GM21717 (cell line): ENCODE measurements around the gene CGB1.
"Not testable (repeated sequence)": the region's sequence is repeated elsewhere in the genome, so short reads cannot be mapped to it uniquely, and the experiment has no call there.

Experiments used
- ATAC-seq: cut with Tn5 transposase; IDR thresholded peaks from one replicate; pipeline ENCODE4 v1.9.1; 2021; ENCODE audit warnings: mild to moderate bottlenecking, moderate library complexity; ENCODE audit not compliant: unreplicated experiment

CGB1 gene

DNA sequence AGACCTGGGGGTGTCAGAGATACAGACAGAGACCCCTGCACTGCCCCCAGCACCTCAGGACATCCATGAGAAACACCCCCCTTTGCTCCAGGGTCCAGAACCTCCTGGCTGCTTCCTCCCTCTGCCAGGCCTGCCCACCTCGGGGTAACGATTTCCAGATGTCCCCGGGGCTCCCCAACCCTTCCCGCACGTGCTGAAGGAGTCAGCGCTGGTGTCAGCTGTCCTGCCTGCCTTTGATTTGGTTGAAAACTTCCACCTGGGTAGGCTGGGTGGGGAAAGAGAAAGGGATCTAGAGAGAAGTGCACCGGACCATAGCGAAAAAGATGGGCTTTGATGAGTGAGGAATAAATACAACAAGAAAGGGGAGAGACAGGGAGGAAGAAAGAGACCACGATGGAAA lies 22.4 kb upstream of the CGB1 start:
- ATAC-seq = no peak

DNA sequence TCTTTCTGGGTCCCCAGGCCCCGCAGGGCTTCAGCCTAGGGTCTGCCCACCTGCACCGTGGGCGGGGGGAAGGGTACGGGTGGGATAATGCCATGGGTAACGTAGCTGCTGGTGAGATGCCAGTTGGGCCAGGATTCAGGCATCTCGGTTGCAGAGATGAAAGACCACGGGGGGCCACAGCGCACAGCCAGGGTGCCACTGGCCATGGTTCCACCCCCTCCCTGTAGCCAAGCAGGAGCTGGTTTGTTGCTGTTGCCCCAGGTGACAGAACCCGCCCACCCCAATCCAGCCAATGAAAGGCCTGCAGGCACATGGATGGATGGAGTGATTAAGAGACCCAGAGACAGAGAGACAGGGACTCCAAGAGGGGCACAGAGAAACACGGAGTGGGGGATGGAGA lies 21.9 kb upstream of the CGB1 start:
- ATAC-seq = no peak

DNA sequence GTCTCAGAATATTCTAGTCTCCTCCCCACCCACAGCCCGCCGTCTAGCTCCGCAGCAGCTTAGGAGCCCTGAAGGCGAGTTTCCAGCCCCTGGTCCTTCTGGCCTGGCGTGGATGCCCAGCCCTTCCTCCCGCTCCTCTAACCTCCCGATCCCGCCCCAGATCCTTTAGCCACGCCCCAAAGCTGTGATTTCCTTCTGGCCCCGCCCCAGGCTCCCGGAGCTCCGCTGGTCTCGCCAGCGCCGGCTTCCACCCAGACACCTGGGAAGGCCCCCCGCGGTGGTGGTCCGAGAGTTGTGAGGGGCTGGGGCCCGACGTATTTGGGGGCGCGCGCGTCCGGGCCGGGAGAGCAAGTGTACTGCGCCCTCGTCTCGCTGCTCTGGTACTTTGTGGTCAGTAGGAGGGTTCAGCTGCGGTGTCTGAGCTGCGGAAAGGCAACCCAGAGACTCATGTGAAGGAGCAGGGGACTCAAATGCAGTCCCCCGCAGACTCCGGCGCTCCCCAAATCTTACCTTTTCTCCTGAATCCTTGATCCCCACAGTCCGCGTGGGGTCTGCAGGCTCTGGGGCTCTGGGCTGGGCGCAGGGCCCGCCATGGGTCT lies 21.0 kb upstream of the CGB1 start, which contains the start of gene CGB7:
CGB7 (minus strand) TSS at position 114 of the 599 bp plus-strand sequence. CDS start 2,374 bp downstream, outside the sequence.
- no peak for ATAC-seq

DNA sequence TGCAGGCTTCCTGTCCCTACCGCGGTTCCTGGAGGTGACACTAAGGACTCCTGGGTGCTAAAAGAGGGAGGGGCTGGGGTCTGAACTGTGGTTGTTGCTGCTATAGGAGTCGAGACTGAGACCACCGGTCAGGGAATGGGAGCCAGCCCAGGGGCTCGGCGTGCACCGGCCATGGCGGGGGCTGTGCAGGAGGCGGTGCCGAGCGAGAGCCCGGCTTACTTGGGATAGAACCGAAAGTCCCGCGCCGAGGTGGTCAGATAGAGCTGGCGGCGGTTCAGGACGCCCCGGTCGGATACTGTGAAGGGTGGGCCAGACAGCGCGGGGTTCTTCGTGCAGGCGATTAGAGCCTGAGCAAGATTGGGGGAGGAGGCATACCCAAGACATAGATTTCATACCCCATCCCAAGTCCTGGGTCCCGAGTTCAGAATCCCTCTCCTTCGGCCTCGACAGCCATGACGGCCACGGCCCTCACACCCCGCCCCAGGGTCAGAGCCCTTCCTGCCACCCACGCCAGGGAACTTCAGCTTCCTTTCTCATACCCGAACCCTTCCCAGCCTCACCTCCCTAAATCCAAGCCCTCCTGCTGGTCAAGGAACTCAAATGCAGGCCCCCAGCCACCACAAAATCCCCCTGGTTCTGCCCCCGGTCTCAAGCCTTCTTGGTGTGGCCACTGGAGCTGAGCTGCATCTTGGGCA lies 20.4 kb upstream of the CGB1 start:
- ATAC-seq = not testable (repeated sequence)

GRCh38 chr19:49056101-49056901 lies 19.6 kb upstream of the CGB1 start:
- ATAC-seq = no peak

DNA sequence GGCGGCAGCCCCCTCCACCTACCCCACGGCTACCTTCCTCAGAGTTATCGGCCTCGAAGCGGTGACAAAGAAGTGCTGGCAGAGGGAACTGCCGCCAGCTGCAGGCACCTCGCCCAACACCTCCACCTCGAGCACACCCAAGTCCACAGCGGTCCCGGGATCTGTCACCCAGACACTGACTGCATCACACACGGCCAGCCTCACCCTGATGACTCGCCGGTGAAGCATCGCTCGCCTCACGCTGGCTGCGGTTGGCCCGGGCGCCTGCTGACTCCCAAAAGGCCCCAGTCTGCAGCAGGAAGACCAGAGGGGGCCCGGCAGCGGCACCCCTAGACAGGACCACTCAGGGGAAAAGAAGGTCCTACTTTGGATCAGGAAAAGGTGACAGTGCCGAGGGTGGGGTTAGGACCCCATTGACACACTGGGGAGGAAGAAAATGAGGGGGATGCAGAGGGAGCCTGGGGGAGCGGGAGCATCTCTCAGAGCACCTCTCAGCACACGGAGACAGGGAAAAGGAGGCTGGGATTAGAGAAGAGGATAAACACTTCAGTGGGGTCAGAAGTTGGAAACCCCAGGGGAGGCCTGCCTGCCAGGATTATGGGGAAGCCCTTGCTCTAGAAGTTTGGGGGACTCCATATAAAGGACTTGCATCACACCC lies 13.8 kb upstream of the CGB1 start:
- not testable (repeated sequence) for ATAC-seq

GRCh38 chr19:49049834-49050233 lies 13.1 kb upstream of the CGB1 start:
- not testable (repeated sequence) for ATAC-seq

- ATAC-seq = not testable (repeated sequence)
Measured at GRCh38 chr19:49049011-49049410, 12.3 kb upstream of the CGB1 start, which contains the start of gene CGB8. Gene CGB8 (minus strand): TSS chr19:49049111. CDS start chr19:49048739, 372 bp downstream.

DNA sequence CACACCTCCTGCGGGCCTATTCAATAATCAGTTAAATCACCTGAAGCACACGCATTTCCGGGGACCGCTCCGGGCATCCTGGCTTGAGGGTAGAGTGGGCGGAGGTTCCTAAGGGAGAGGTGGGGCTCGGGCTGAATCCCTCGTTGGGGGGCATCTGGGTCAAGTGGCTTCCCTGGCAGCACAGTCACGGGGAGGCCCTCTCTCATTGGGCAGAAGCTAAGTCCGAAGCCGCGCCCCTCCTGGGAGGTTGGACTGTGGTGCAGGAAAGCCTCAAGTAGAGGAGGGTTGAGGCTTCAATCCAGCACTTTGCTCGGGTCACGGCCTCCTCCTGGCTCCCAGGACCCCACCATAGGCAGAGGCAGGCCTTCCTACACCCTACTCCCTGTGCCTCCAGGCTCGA lies 6.9 kb upstream of the CGB1 start, which contains the start of gene CGB5:
CGB5 (plus strand) TSS at position 301 of the 400 bp plus-strand sequence. CDS start 362 bp downstream, outside the sequence.
- ATAC-seq = not testable (repeated sequence)

DNA sequence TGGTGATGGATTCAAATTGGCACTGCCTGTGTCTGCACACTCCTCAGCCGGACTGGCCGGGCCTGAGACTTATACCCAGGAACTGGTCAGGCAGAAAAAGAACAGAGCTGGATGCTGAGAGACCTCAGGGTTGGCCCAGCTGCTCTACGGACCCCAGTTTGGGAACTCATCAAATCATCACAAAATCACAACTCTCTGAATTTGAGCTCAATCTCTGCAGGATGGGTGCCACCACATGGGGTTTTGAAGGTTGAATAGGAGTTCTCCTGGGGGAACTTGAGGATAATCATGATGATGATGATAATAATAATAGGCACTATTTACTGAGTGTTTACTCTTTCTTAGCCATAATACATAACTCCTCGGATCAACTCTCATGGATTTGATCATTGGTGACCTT lies 6.0 kb upstream of the CGB1 start:
- not testable (repeated sequence) for ATAC-seq

DNA sequence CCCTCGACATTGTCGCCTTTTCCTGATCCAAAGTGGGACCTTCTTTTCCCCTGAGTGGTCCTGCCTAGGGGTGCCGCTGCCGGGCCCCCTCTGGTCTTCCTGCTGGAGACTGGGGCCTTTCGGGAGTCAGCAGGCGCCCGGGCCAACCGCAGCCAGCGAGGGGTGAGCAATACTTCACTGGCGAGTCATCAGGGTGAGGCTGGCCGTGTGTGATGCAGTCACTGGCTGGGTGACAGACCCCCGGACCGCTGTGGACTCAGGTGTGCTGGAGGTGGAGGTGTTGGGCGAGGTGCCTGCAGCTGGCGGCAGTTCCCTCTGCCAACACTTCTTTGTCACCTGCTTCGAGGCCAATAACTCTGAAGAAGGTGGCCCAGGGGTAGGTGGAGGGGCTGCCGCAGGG lies 5.5 kb upstream of the CGB1 start:
- no peak for ATAC-seq

- not testable (repeated sequence) for ATAC-seq
Measured at GRCh38 chr19:49039736-49040135, 3.0 kb upstream of the CGB1 start.

GRCh38 chr19:49038557-49039276 lies 2.0 kb upstream of the CGB1 start:
- ATAC-seq = not testable (repeated sequence)

DNA sequence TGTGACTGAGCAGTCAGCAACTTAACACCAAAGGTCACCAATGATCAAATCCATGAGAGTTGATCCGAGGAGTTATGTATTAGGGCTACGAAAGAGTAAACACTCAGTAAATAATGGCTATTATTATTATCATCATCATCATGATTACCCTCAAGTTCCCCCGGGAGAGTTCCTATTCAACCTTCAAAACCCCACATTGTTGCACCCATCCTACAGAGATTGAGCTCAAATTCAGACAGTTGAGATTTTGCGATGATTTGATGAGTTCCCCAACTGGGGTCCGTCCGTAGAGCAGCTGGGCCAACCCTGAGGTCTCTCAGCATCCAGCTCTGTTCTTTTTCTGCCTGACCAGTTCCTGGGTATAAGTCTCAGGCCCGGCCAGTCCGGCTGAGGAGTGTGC lies 1.4 kb upstream of the CGB1 start:
- ATAC-seq = not testable (repeated sequence)

DNA sequence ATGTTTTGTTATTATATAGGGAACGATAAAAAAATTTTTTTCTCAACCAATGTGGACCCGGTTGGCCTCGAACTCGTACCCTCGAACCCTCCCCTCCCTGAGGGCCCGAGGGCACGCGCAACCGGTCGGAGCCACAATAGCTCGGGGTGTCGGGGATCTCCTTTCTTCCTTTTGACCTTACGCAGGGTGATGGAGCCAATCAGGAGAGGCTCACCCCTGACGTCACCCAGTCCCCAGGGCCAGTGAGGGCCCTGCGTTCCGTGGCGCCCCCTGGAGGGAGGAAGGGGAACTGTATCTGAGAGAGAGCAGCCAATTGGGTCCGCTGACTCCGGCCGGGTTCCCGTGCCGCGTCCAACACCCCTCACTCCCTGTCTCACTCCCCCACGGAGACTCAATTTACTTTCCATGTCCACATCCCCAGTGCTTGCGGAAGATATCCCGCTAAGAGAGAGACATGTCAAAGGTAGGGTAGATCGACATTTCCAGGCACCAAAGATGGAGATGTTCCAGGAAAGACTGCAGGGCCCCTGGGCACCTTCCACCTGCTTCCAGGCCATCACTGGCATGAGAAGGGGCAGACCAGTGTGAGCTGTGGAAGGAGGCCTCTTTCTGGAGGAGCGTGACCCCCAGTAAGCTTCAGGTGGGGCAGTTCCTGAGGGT lies 4.9 kb downstream of the CGB1 start, which contains the start of gene CGB2:
CGB2 (plus strand) TSS at position 249 of the 660 bp plus-strand sequence; CDS start at position 455, 206 bp downstream.
- not testable (repeated sequence) for ATAC-seq

DNA sequence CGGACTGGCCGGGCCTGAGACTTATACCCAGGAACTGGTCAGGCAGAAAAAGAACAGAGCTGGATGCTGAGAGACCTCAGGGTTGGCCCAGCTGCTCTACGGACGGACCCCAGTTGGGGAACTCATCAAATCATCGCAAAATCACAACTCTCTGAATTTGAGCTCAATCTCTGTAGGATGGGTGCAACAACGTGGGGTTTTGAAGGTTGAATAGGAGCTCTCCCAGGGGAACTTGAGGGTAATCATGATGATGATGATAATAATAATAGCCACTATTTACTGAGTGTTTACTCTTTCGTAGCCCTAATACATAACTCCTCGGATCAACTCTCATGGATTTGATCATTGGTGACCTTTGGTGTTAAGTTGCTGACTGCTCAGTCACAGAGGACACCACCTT lies 6.4 kb downstream of the CGB1 start:
- not testable (repeated sequence) for ATAC-seq

GRCh38 chr19:49029749-49030148 lies 6.9 kb downstream of the CGB1 start:
- not testable (repeated sequence) for ATAC-seq

DNA sequence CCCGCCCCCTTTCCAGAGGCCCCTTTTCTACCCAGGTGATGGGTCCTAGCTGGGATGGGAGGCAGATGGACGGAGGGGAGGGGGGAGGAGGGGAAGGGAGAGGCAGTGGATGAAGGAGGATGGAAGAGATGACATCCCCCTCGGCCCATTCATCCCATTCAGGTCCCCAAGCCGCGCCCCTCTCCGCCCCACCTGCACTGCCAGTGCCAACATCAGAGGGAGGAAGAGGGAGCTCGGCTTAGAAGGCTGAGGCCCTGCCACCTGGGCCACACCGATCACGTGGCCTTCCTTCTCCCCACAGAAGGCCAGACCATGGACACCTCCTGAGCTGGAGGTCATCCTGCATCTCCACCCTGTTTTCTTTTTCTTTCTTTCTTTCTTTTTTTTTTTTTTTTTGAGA lies 8.0 kb downstream of the CGB1 start:
- ATAC-seq = not testable (repeated sequence)

GRCh38 chr19:49025599-49025998 lies 11.1 kb downstream of the CGB1 start:
- ATAC-seq = not testable (repeated sequence)
